K562 (cell line): ENCODE data around the gene PLCL2. TPM values are rescaled to one million over a fixed set of nuclear protein-coding genes. Genes with fewer than 3 reads are reported as not detected.

Experiments used
- ATAC-seq: fragments of 200-7000 bp; cut with Tn5 transposase; 3 replicates; pipeline ENCODE4 v1.9.1; 2020; ENCODE audit warnings: moderate library complexity
- BruUV-seq: library from RNA; stranded (reverse); fragments of 400-500 nt; replicated peaks from 2 replicates; lab custom pipeline; 2021; lab: Mats Ljungman, UMichigan
- CTCF ChIA-PET: fragments of 300-600 bp; formaldehyde crosslinking; extraction: SDS; loops from one replicate; lab custom pipeline; 2021; ENCODE audit warnings: low intra/inter-chr PET ratio; lab: Yijun Ruan, JAX
- POLR2A ChIA-PET: fragments of 300-600, 350-650 bp; sonication (Branson Sonifier 250); formaldehyde crosslinking; extraction: SDS; loops from one replicate; lab custom pipeline; 2021; ENCODE audit warnings: antibody characterized with exemption, inconsistent platforms; lab: Yijun Ruan, JAX
- DNase-seq, 4 experiments: peaks; one replicate each; pipeline versions ENCODE4 v3.0.0 to v3.0.0-alpha.2; 2011 to 2018; ENCODE audit warnings: low spot score in 3 of 4, mixed read lengths in 3 of 4; ENCODE audit errors: extremely low read depth in 1 of 4
- FAIRE-seq: peaks from 2 replicates; lab custom pipeline; 2011; peaks lifted over from hg19 to GRCh38; lab: Jason Lieb, UNC
- H2AFZ ChIP-seq: 2 replicates; pipeline ENCODE4 v1.6.0; 2011; ENCODE audit warnings: low read depth, low read length, control low read depth, inconsistent platforms
- H3K27ac ChIP-seq: fragments of 200-600 bp; 3 replicates; pipeline ENCODE4 v1.8.0; 2011; ENCODE audit warnings: low read depth, mild to moderate bottlenecking, control low read depth, inconsistent platforms, low read length, moderate library complexity, mixed read lengths; ENCODE audit errors: extremely low read depth
- H3K27me3 ChIP-seq, 2 experiments: fragments of 300-600 bp in 1 of 2; 2 replicates in 1 of 2; 3 replicates in 1 of 2; pipeline versions ENCODE4 v1.6.0 to v1.8.0; 2011; ENCODE audit warnings: inconsistent platforms in 2 of 2, low read length in 2 of 2, mild to moderate bottlenecking in 1 of 2, mixed read lengths in 1 of 2, moderate library complexity in 1 of 2; ENCODE audit not compliant: control insufficient read depth in 2 of 2, insufficient read depth in 2 of 2
- H3K36me3 ChIP-seq: fragments of 300-600 bp; 3 replicates; pipeline ENCODE4 v1.8.0; 2011; ENCODE audit warnings: mild to moderate bottlenecking, low read length, inconsistent platforms; ENCODE audit not compliant: control insufficient read depth, insufficient read depth
- H3K4me1 ChIP-seq, 2 experiments: fragments of 200-600 bp in 1 of 2; replicated peaks in 1 of 2; 2 replicates in 1 of 2; 3 replicates in 1 of 2; pipeline versions ENCODE4 v1.5.1 to v1.8.0; 2011; ENCODE audit warnings: inconsistent platforms in 2 of 2, low read length in 2 of 2, mild to moderate bottlenecking in 1 of 2, mixed read lengths in 1 of 2, moderate library complexity in 1 of 2; ENCODE audit not compliant: control insufficient read depth in 2 of 2, insufficient read depth in 2 of 2
- H3K4me2 ChIP-seq: 2 replicates; pipeline ENCODE4 v1.6.1; 2011; ENCODE audit warnings: low read length, control low read depth, inconsistent platforms, mixed read lengths; ENCODE audit not compliant: insufficient read depth
- H3K4me3 ChIP-seq: fragments of 200-600 bp; sonication (generic), shearing (Covaris generic); 2 replicates; pipeline ENCODE4 v1.5.1; 2016; ENCODE audit warnings: control low read depth, inconsistent platforms
- H3K79me2 ChIP-seq: fragments of 200-600 bp; 3 replicates; pipeline ENCODE4 v1.8.0; 2011; ENCODE audit warnings: low read length, inconsistent platforms; ENCODE audit not compliant: control insufficient read depth, insufficient read depth
- H3K9ac ChIP-seq, 2 experiments: 2 replicates each; pipeline versions ENCODE4 v1.6.0 to v1.6.1; 2011; ENCODE audit warnings: low read depth in 2 of 2, low read length in 2 of 2, control low read depth in 1 of 2, inconsistent platforms in 1 of 2, mild to moderate bottlenecking in 1 of 2, mixed read lengths in 1 of 2; ENCODE audit not compliant: insufficient read depth in 1 of 2
- H3K9me1 ChIP-seq: one replicate; pipeline ENCODE4 v1.6.0; 2011; ENCODE audit warnings: inconsistent platforms, mild to moderate bottlenecking, low read length, moderate library complexity; ENCODE audit not compliant: control insufficient read depth, insufficient read depth
- H3K9me3 ChIP-seq: replicated peaks from 2 replicates; pipeline ENCODE4 v1.5.1; 2011; ENCODE audit warnings: low read depth, low read length, inconsistent platforms; ENCODE audit not compliant: control insufficient read depth, insufficient read depth
- H4K20me1 ChIP-seq: replicated peaks from 2 replicates; pipeline ENCODE4 v1.6.1; 2011; ENCODE audit warnings: low read length, inconsistent platforms, mixed read lengths; ENCODE audit not compliant: control insufficient read depth, insufficient read depth
- ESRRB ChIP-seq: fragments of 250-450 bp; sonication (Bioruptor Pico); IDR thresholded peaks from 2 replicates; pipeline ENCODE4 v1.5.0; 2020; ENCODE audit warnings: mild to moderate bottlenecking, moderate library complexity, borderline replicate concordance
- FOXM1 ChIP-seq, 2 experiments: fragments of 450-650 bp in 1 of 2; sonication (generic) in 1 of 2; formaldehyde crosslinking in 1 of 2; IDR thresholded peaks; 2 replicates each; pipeline versions ENCODE4 v1.6.1 to v1.9.0; 2017 to 2022; ENCODE audit warnings: low read depth in 2 of 2, mild to moderate bottlenecking in 2 of 2, missing genetic modification reagents in 1 of 2, moderate library complexity in 1 of 2
- FOXP1 ChIP-seq: sonication (generic); formaldehyde crosslinking; IDR thresholded peaks from 2 replicates; pipeline ENCODE4 v1.8.0; 2022; ENCODE audit warnings: mild to moderate bottlenecking, missing genetic modification reagents
- KLF16 ChIP-seq: IDR thresholded peaks from 2 replicates; pipeline ENCODE4 v1.6.1; 2016; ENCODE audit warnings: antibody characterized with exemption
- SMARCE1 ChIP-seq: fragments of 450-650 bp; IDR thresholded peaks from 2 replicates; pipeline ENCODE4 v1.7.1; 2016; ENCODE audit warnings: mild to moderate bottlenecking
- ZNF134 ChIP-seq: fragments of 250-450 bp; sonication (Bioruptor Pico); conservative IDR thresholded peaks from 2 replicates; pipeline ENCODE4 v1.4.0; 2020
- ZNF311 ChIP-seq: fragments of 250-450 bp; sonication (Bioruptor Pico); IDR thresholded peaks from 2 replicates; pipeline ENCODE4 v1.4.0; 2020; ENCODE audit warnings: mild to moderate bottlenecking, moderate library complexity
- ZNF764 ChIP-seq: fragments of 250-450 bp; sonication (Bioruptor Pico); IDR thresholded peaks from 2 replicates; pipeline ENCODE4 v1.4.0; 2020; ENCODE audit warnings: low read depth, mild to moderate bottlenecking, moderate library complexity
- WGBS: fragments of 100-300 bp; shearing (Covaris generic); methylation state at CpG from one replicate; pipeline ENCODE4 v1.1.6; 2016; ENCODE audit warnings: low coverage, mixed read lengths; ENCODE audit not compliant: insufficient coverage; ENCODE audit errors: missing lambda C conversion rate; 5-methylcytosine and 5-hydroxymethylcytosine counted together
- in situ Hi-C: fragments of 300-500 bp; cut with MboI; formaldehyde crosslinking; loops from 4 replicates; pipeline ENCODE4 v1.15.0; 2018; ENCODE audit warnings: inconsistent platforms, mixed read lengths
- intact Hi-C: fragments of 100-400 bp; cut with micrococcal nuclease; formaldehyde crosslinking; loops from 2 replicates; pipeline ENCODE4 v1.14.2; 2022
- polyA plus RNA-seq, 8 experiments: library from polyadenylated mRNA; depleted of rRNA in 4 of 8; stranded (reverse) in 5 of 8; unstranded in 3 of 8; fragments of >200 nt; fragmentation: Nextera tagmentation in 2 of 8; fragmentation: Illumina TruSeq in 1 of 8; extraction: Ambion mirVana in 2 of 8; extraction: Trizol in 1 of 8; gene quantifications; 2 replicates each; pipeline versions ENCODE4 v1.2.1 to v1.2.3, GENCODE V29; 2011 to 2014; ENCODE audit warnings: inconsistent platforms in 1 of 8, missing spikeins in 1 of 8
- total RNA-seq, 7 experiments: library from RNA; depleted of rRNA in 6 of 7; stranded (reverse); fragments of >200 nt in 6 of 7; fragmentation: Illumina TruSeq in 2 of 7; extraction: Trizol in 2 of 7; gene quantifications; 2 replicates each; pipeline versions ENCODE4 v1.2.1 to v1.2.3, GENCODE V29; 2011 to 2021; ENCODE audit warnings: low replicate concordance in 1 of 7
- TF ChIP-seq, protein P1 (sequence below): conservative IDR thresholded peaks from 2 replicates; pipeline ENCODE4 v1.6.1; 2011; ENCODE audit warnings: low read depth, mild to moderate bottlenecking, low read length; ENCODE audit not compliant: control insufficient read depth
- TF ChIP-seq, protein P2 (sequence below): fragments of 450-650 bp; IDR thresholded peaks from 2 replicates; pipeline ENCODE4 v1.6.1; 2014; ENCODE audit warnings: low read depth, mild to moderate bottlenecking, moderate library complexity, borderline replicate concordance

Gene PLCL2
- total and polyA plus RNA-seq, 9 of the 15 experiments (the other 6 are each of a cell fraction or from before 2014, with no cell fraction given): 0.03 to 0.18 (median 0.11) TPM; not detected in 2

DNA sequence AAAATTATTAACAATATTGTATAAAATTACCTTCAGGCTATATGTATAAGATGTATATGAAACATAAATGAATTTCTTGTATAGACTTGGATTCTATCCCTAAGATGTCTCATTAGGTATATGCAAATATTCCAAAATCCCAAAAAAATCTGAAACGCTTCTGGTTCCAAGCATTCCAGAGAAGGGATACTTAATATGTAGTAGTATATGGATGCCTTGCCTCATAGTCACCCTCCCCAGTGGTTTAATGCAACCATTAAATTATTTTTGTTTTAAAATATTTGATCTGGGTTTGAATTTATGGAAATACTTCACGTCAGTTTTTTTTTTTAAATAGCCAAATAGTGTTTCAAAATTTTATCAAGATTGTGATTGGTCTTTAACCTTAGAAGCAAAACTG is 27.2 kb downstream of the PLCL2 start:
- TF ChIP-seq KLF16 (no peak), ZNF311 (CRISPR knock-in tag) (no peak), ESRRB (no peak), FOXP1 (CRISPR knock-in tag) (no peak), ZNF134 (CRISPR knock-in tag) (no peak), SMARCE1 (no peak), ZNF764 (CRISPR knock-in tag) (no peak), FOXM1 (IDR thresholded peaks at IDR 0.05; ENCODE audit: low read depth) (no peak), FOXM1 (CRISPR knock-in tag; IDR thresholded peaks at IDR 0.05; ENCODE audit: low read depth) (no peak)
- TF ChIP-seq, protein P1, sequence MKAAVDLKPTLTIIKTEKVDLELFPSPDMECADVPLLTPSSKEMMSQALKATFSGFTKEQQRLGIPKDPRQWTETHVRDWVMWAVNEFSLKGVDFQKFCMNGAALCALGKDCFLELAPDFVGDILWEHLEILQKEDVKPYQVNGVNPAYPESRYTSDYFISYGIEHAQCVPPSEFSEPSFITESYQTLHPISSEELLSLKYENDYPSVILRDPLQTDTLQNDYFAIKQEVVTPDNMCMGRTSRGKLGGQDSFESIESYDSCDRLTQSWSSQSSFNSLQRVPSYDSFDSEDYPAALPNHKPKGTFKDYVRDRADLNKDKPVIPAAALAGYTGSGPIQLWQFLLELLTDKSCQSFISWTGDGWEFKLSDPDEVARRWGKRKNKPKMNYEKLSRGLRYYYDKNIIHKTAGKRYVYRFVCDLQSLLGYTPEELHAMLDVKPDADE: no peak
- TF ChIP-seq, protein P2, sequence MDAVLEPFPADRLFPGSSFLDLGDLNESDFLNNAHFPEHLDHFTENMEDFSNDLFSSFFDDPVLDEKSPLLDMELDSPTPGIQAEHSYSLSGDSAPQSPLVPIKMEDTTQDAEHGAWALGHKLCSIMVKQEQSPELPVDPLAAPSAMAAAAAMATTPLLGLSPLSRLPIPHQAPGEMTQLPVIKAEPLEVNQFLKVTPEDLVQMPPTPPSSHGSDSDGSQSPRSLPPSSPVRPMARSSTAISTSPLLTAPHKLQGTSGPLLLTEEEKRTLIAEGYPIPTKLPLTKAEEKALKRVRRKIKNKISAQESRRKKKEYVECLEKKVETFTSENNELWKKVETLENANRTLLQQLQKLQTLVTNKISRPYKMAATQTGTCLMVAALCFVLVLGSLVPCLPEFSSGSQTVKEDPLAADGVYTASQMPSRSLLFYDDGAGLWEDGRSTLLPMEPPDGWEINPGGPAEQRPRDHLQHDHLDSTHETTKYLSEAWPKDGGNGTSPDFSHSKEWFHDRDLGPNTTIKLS: no peak
- Histone ChIP-seq H4K20me1 (no peaks in the 10 kb centered on the region), H3K4me2 (no peak overlapping the region), H3K27ac (no peak overlapping the region), H3K79me2 (no peaks in the 10 kb centered on the region), H3K4me3 (no peak overlapping the region), H3K9ac (no peak overlapping the region), H3K9me1 (no peaks in the 10 kb centered on the region), H2AFZ (no peak overlapping the region), H3K27me3 (no peaks in the 10 kb centered on the region; a peak in 1 of 5 replicates), H3K4me1 (peaks cover 0 to 8% of the 10 kb centered on the region in 2 experiments; a peak in 3 of 5 replicates), H3K36me3 (no peaks in the 10 kb centered on the region), H3K9me3 (no peaks in the 10 kb centered on the region)
- BruUV-seq: no TSS peak
- CTCF ChIA-PET: no interaction called here
- FAIRE-seq (no peak), DNase-seq (no peak), ATAC-seq (no peak)
- intact Hi-C loops: no loop called here
- in situ Hi-C loops: loop anchor here (25.0 kb wide), 1 partner anchor 500 kb away; no protein-coding TSS in a partner anchor
- WGBS: 2% methylated on average over 2 of the region's 2 CpGs
- POLR2A ChIA-PET: no interaction called here
